Embryonic facial prominence (tissue), 1 donor: ENCODE results near the gene FAM193B.
"Not testable (repeated sequence)": the region's sequence is repeated elsewhere in the genome, so short reads cannot be mapped to it uniquely, and the experiment has no call there.

ENCODE experiments used
- DNase-seq: peaks from one replicate; pipeline ENCODE4 v3.0.0-alpha.2; 2016; ENCODE audit errors: extremely low spot score

FAM193B gene

DNA sequence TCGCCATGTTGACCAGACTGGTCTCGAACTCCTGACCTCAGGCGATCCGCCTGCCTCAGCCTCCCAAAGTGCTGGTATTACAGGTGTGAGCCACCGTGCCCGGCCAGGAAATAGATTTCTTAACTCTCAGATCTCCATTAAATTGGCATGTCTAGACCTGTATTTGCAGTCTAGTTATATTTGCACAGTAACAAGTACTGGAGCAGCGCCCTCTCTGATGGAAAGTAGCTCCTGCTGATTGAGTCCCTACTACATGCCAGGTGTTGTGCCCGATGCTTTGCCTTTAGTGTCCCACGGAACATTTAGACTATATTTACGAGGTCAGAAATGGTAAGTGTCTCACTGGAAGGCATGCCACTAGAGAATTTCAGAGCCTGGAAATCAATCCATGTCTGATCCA is 21.8 kb upstream of the FAM193B start:
- DNase-seq = no peak

DNA sequence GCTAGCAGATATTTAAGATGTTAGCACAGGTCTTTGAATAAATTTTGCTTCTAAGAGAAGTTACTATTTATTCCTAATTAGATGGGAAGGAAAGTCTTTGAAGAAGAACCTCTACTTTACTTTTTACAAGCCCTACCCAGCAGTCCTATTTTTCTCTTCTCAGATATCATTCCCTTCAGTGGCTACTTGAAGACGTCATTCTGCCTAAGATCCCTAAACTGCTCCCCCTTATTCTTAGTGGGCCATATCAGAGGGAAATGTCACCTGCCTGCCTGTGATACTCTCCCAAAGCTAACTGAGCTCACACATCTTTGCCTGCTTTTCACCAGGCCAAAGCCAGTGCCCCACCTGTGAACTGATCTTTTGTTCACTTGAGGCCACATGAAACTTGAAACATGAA is 21.1 kb upstream of the FAM193B start:
- no peak for DNase-seq

DNA sequence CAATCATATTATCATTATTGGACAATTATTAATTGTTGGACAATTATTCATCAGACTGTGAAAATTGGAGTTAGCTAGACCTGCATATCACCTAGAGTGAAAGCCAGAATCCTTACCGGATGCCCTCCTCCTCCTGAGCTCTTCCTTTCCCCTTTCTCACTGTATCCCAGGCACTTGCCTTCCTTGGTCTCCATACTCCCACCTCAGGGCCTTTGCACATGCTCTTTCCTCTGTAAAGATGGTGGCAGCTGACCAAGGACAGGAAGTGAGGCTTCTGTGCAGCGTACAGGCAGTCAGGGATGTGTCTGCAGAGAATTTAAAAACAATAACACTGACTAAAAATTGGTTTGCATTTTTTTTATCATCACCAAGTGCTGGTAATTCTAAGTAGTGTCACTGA is 15.5 kb upstream of the FAM193B start:
- no peak for DNase-seq

DNA sequence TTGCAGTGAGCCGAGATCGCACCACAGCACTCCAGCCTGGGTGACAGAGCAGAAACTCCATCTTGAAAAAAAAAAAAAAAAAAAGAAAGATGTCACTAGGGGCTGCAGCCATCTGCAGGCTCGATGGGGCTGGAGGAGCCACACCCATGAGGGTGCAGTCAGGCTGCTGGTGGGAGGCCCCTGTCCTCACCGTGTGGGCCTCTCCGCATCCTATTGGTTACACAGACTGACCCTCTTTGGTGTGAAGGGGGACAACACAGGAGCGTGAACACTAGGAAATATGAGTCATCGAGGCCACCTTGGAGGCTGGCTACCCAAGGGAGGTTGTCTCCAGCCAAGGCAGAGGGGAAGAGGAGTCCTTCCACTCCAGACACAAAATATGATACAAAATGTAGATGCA is 14.0 kb upstream of the FAM193B start:
- no peak for DNase-seq

DNA sequence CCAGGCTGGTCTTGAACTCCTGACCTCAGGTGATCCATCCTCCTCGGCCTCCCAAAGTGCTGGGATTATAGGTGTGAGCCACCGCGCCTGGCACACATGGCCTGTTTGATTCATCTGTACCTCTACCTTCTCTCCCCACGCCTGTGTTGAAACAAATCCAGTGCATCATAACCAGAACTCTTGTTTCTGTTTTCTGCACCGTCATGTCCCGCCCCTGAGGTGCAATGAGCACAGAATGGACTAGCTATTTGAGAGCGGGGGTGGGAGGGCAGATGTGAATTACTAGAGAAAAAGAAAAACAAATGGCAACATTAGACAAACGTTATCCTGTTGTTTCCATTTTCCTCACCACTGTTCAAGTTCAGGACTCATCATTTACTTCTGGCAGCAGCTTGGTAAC is 10.7 kb upstream of the FAM193B start:
- DNase-seq = no peak

DNA sequence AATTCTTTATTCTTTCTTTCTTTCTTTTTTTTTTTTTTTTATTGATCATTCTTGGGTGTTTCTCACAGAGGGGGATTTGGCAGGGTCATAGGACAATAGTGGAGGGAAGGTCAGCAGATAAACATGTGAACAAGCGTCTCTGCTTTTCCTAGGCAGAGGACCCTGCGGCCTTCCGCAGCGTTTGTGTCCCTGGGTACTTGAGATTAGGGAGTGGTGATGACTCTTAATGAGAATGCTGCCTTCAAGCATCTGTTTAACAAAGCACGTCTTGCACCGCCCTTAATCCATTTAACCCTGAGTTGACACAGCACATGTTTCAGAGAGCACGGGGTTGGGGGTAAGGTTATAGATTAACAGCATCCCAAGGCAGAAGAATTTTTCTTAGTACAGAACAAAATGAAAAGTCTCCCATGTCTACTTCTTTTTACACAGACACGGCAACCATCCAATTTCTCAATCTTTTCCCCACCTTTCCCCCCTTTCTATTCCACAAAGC is 5.1 kb upstream of the FAM193B start:
- not testable (repeated sequence) for DNase-seq

DNA sequence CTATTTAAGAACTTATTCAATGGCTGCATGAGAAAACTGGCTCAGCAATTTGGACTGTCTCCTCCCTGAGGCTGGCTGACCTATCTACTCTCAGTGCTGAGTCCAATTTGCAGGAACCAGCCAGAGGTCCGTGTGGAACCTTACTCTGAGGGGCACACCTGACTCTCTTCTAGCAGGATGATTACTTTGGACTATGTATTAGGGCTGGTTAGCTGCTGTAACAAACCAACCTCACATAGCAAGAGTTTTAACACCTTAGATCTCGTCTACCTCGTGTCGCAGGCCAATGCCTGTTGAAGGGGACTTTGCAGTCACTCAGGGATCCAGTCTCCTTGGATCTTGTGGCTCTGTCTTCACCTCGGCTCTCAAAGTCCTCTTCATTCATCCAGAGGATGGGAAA is 3.4 kb upstream of the FAM193B start:
- DNase-seq = no peak

DNA sequence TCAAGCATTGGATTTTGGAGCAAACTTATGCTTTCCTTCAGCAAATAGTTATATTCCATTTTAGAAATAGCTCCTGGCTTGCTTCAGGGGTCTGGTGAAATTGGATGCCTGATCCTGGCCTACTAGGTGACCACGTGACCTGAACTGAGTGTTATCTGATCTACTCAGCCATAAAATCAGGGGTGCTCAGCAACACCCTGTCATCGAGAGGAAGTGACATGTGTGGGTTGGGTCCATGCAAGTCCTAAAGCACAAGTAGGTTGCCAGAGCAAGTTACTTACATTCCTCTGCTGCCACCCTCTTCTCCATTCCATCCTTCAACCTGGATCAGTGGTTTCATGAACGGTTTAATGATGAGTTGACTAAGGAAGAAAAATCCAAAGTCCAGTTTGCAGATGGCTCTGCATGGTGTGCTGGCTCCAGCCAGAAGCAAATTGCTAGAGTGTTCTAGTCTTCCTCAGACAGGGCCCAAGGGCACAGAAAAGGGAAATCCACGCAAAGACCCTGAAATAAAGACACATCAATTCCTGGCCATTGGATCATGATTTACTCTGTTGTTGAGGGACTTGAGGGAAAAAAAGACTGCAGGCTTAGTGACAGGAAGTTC is 2.8 kb upstream of the FAM193B start:
- no peak for DNase-seq

DNA sequence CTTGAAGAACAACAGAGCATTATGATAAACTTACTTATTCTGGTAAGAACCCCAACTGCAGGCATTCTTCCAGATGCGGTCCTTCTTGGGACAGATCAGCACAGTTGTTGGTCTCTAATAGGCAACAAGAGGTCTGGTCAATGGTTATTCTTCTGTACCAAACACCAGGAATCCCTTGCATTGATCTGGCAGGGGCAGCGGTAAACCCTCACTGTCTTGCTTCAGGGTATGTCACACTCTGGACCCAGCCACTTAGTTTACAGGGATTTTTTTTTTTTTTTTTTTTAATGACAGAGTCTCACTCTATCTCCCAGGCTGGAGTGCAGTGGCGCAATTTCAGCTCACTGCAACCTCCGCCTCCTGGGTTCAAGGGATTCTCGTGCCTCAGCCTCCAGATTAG is 1.3 kb upstream of the FAM193B start:
- no peak for DNase-seq

DNA sequence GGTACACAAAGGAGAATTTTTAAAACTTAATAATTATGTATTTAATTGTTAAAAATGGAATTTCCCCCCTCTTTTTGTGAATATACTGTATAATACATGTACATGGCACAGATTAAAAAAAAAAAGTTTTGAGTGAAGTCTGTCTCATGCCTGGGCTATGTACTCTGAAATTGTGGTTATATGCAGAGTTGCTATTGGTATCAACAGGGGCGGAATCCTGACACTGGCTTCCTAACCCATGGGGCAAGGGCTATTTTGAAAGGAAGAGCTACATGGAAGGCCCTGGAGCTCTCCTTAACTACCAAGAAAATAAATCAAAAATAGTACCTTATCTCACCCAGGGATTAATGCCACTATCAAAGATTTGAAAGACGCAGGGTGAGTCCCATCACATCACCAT is 865 bp upstream of the FAM193B start:
- no peak for DNase-seq

DNA sequence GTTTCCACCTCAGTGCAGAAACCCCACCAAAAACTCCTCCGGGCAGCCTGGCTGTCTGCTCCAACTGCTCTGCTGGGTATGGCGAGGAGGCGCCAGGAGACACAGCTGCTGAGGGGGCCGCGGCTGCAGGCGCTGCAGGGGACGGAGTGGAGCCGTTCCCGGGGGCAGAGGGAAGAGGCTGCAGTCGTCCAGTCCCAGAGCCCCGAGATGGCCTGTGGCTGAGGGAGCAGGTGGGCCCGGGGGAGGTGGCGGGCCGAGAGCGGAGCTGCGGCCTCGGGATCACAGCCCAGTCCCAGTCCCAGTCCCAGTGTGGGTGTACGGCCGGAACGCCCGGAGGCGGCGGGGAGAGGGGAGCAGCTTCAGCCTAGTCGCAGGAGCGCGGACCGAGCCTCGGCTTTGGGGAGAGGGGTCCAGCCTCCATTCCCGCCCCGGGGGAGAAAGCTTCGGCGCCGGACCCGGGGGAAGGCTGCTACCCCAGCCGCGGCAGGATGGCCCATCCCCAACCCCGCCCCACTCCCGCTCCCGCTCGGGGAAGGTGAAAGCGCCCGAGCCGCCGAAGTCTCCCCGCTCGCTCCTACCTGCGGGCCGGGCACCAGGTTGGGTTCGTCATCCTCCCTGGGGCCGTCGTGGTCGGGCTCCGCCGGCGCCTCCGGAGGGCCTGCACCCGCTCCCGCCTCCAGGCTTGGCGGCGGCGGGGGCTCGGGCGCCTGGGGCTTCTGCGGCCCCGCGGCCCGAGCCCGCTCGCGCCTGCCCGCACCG is 513 bp downstream of the FAM193B start:
- no peak for DNase-seq

DNA sequence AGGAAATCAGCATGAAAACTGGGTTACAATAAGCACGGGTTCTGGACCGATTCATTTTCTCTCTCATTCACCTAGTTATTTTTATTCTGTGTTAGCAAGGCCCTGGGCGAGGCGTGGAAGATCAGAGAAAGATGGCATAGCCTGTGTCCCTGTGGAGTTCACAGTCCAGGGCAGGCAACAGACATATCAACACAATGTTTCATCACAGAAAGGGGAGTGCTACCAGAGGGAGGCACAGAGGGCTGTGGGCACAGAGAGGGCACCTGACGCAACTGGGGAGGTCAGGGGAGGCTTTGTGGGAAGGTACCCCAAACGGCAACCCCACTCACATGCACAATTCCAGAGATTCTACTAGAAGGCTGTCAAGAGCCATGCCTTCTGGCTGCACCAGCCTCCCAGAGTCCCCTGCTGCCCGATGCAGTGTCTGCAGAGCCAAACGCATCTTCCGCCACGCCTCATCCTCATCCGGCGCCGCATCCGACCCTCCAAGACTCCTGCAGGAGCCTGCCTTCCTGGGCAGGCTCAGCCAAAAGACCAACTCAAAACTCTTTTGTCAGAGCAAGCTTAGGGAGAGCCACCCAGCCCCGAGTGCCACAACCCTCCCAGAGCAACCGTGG is 1.4 kb downstream of the FAM193B start:
- no peak for DNase-seq

DNA sequence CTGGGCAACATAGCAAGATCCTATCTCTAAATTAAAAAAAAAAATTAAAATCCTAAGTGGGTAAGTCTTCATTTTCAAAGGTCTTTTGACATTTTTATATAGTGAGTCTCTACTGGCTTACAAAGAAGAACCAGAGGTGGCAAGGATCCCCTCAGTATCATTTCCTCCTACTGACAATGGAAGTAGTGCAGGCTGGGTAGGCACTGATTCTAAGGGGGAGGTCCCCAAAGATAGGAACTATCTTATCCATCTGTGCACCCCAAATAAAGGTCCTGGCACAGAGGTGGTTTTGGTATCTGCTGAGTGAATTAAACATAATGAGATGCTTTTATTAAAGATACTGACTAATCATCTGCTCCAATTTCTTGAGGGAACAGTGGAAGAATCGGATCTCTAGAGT is 4.2 kb downstream of the FAM193B start:
- no peak for DNase-seq

DNA sequence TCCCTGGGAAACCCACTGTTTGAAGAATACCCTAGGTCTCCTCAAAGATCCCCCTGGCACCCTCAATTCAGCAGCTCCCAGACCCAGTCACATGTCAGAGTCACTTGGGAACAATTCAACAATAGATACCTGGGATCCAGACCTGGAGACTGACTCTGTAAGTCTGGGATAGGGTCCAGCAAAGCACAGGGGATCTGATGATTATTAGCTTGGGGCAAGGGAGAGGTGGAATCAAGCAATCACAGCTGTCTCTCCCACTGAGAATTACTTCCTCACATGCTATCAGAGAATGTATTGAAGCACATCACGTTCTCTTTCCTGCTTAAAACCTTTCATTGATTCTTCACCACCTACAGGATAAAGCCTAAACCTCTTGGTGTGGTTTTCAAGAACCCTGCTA is 5.9 kb downstream of the FAM193B start:
- no peak for DNase-seq

DNA sequence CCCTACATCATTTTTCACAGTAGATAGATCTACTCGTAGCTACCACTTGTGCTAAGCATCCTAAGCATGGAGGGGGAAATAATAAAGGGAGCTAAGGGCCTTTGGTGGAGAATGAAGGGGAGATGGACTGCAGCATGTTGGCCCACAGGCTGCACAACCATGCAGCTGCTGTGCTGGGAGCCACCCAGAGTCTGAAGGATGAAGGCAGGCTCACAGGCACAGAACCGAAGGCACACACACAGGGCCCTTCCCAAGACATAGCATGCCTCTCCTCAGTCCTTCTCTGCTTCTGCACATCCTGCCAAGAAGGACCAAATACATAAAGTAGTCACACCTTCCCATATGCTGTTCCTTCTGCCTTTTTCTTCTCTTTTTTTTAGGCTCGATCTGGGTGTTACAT is 6.6 kb downstream of the FAM193B start:
- no peak for DNase-seq

DNA sequence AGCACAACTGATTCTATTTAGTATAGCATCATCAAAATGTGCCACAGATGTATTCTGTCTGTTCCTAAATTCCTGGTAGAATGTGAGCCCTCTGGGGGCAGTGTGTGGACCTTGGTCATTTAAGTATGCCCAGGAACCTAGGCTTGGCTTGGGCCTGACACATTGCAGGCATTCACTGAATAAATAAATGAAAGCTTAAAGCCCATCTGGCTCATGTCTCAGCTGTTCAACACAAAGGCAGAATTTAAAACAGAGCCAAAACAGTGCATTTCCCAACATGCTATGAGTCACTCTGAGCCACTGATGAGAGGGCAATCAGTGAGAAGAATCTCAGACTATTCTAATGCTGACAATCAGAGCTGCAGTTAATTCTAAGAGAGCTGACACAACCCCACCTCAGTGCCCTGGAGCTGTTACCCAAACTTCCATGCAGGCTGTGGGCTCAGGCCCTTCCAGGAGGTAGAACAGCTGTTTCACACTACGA is 8.1 kb downstream of the FAM193B start:
- no peak for DNase-seq

DNA sequence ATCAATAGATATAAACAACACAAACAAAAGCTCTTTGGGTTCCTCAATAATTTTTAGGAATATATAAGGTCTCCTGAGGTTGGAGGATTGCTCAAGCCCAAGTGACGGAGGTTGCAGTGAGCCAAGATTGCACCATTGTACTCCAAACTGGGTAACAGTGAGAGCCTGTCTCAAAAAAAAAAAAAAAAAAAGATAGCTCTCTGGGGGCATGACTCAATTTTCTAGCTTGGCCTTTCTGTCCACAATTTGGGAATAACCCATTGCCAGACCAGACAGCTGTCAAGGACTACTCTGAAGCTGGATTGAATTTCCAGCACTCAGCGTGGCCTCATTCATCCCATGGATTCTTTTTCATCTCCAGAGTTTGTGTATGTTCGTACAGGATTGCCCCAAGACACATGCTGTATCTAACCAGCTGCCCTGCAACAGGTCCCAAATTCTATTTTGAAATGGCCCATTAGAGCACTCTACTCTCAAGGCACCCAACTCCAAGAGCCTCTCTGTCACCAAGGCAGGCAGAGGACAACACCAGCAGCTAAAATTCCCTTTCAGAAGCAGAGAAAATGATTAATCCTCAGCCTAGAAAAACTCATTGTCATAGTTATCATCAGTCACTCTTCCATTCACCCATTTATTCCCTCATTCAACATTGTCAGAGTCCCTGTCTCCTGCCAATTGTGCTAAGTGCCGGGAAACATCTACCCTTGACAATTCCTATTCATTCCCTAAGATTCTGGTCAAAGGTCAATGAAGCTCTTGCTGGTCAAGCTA is 8.7 kb downstream of the FAM193B start:
- DNase-seq = no peak

DNA sequence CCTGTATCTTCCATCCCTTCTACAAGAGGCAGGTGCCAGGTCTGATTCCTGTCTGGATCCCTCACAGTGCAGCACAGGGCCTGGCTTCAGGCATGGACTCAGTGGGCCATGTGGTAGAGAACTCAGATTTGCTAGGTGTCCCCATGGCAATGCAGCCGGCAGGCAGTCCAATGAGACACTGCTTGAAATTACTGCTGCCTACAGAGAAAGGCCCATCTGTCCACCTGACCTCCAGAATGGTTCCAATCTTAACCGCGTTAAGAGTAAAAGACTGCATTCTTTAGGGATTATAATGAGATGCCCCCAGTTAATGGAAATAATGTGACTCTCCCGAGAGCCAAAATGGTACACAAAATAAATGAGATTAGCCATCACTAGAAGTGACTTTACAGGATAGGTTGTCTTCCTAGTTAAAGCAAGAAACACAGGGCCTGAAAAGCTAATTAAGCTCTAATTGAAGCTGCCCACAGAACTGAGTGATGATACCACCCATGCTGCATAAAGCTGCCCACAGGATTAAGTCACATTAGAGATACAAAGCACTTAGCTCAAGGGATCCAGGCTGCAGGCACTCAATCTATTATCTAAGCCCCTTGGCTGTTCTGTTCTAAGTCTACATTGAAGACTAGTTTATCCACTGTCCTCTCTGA is 11.4 kb downstream of the FAM193B start:
- no peak for DNase-seq

DNA sequence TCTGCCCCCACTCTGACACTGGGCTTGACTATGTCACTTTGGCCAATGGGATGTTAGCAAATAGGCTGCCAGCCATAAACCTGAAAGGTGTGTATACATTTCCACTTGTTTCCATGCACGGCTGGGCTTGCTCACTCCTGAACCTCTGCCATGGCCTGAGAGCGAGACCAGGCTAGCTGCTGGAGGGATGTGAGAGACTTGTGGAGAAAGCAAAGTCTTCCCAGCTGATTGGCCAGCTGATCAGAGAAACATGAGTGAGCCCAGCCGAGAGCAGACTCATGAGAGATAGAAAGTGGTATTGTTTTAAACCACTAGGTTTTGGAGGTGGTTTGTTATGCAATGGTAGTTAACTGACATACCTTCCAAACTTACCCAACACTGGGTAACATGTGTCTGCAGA is 13.9 kb downstream of the FAM193B start:
- DNase-seq = no peak

DNA sequence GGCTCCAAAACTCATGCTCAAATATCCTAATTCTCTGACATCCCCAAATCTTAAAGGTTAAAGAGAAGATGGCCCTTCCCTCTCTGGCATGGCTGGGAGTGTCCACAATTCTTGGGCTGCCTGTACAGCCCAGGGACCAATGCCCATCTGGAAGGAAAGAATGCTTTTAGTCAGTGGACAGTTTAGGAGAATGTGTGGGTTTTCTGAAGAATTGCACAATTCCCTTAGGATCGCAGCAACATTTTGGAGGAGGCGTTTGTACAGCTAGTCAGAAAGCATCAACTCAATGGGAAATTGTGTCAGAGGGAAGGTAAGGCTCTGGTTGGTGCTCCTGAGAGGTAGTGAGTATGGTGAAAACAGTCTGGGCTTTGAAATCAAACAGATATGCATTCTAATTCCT is 15.0 kb downstream of the FAM193B start:
- DNase-seq = no peak

DNA sequence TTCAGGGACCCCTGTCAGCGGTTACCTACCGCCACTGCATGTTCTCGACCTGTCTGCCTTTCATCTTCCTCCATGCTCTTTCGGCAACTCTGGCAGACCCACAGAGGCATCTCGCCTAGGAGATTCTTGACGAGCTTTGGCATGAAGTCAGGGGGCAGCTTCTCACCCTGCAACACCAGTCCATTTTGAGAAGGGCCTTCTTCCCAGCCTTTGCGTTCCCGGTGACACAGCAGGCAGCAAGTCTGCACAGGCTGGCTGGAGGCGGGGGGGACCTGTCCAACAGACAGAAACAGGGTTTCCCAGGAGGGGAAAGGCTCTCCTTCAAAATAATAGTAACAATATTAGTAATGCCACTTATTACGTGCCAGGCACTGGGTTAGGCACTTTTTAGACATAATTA is 15.5 kb downstream of the FAM193B start:
- DNase-seq = no peak
